Activated naive CD4-positive, alpha-beta T cell treated with Interleukin-2 at 50 U/mL for 16 hours (primary cell): ENCODE data around the gene ZBTB16.
"Not testable (repeated sequence)": the region's sequence is repeated elsewhere in the genome, so short reads cannot be mapped to it uniquely, and the experiment has no call there.

ENCODE experiments used
- DNase-seq: peaks from one replicate; pipeline ENCODE4 v3.0.0-alpha.2; 2020

Gene ZBTB16

GRCh38 chr11:114044042-114044871 is 15.3 kb upstream of the ZBTB16 start:
- DNase-seq, result no peak

- DNase-seq, result no peak
Observed at GRCh38 chr11:114047327-114047726, 12.2 kb upstream of the ZBTB16 start.

- DNase-seq, result no peak
Observed at GRCh38 chr11:114049050-114049449, 10.5 kb upstream of the ZBTB16 start.

GRCh38 chr11:114049766-114050165 is 9.7 kb upstream of the ZBTB16 start:
- not testable (repeated sequence) for DNase-seq

- DNase-seq, result no peak
Observed at GRCh38 chr11:114050258-114050927, 9.1 kb upstream of the ZBTB16 start.

GRCh38 chr11:114051558-114051957 is 8.0 kb upstream of the ZBTB16 start:
- DNase-seq, result no peak

- no peak for DNase-seq
Observed at GRCh38 chr11:114052160-114052559, 7.4 kb upstream of the ZBTB16 start.

- no peak for DNase-seq
Observed at GRCh38 chr11:114053406-114053805, 6.1 kb upstream of the ZBTB16 start.

- DNase-seq, result no peak
Observed at GRCh38 chr11:114054806-114055205, 4.7 kb upstream of the ZBTB16 start.

- no peak for DNase-seq
Observed at GRCh38 chr11:114056409-114056808, 3.1 kb upstream of the ZBTB16 start.

GRCh38 chr11:114057147-114057546 is 2.4 kb upstream of the ZBTB16 start:
- DNase-seq, result no peak

GRCh38 chr11:114057605-114058004 is 1.9 kb upstream of the ZBTB16 start:
- DNase-seq, result no peak

GRCh38 chr11:114058026-114058706 is 1.3 kb upstream of the ZBTB16 start:
- no peak for DNase-seq

- DNase-seq, result no peak
Observed at GRCh38 chr11:114058871-114059277, 637 bp upstream of the ZBTB16 start.

GRCh38 chr11:114059984-114060391 is 477 bp downstream of the ZBTB16 start:
- peak; percentile 39 for DNase-seq

GRCh38 chr11:114060392-114061047 is 1.0 kb downstream of the ZBTB16 start:
- DNase-seq, result peak; percentile 36

GRCh38 chr11:114061048-114061680 is 1.7 kb downstream of the ZBTB16 start:
- DNase-seq, result no peak

GRCh38 chr11:114061681-114062049 is 2.2 kb downstream of the ZBTB16 start:
- DNase-seq, result no peak

GRCh38 chr11:114062272-114062671 is 2.8 kb downstream of the ZBTB16 start:
- no peak for DNase-seq

GRCh38 chr11:114063149-114063828 is 3.8 kb downstream of the ZBTB16 start:
- DNase-seq, result no peak

- no peak for DNase-seq
Observed at GRCh38 chr11:114063829-114064201, 4.3 kb downstream of the ZBTB16 start.

GRCh38 chr11:114064216-114064615 is 4.7 kb downstream of the ZBTB16 start:
- no peak for DNase-seq
